H1 (cell line): ENCODE measurements around the gene LAT. TPM values are rescaled to one million over a fixed set of nuclear protein-coding genes. Genes with fewer than 3 reads are reported as not detected.

Experiments
- CTCF ChIA-PET: fragments of 300-600 bp; sonication (Branson Sonifier 250); formaldehyde crosslinking; loops from one replicate; lab custom pipeline; 2021; ENCODE audit not compliant: partially characterized antibody; lab: Charles Lee
- POLR2A ChIA-PET: fragments of 300-600 bp; sonication (Branson Sonifier 250); formaldehyde crosslinking; loops from one replicate; lab custom pipeline; 2021; ENCODE audit warnings: inconsistent platforms; ENCODE audit not compliant: partially characterized antibody; lab: Charles Lee
- DNase-seq, 2 experiments: peaks; one replicate each; pipeline versions ENCODE4 v3.0.0 to v3.0.0-alpha.2; 2010 to 2022; ENCODE audit warnings: low spot score in 2 of 2, low read depth in 1 of 2, mixed read lengths in 1 of 2
- FAIRE-seq: peaks from 2 replicates; lab custom pipeline; 2011; peaks lifted over from hg19 to GRCh38; lab: Jason Lieb, UNC
- H2AFZ ChIP-seq: 2 replicates; pipeline ENCODE4 v1.8.1; 2012; ENCODE audit warnings: low read length, inconsistent platforms
- H2AK5ac ChIP-seq: 2 replicates; pipeline ENCODE4 v1.6.1; 2013; ENCODE audit warnings: low read depth, low read length
- H2BK120ac ChIP-seq: replicated peaks from 2 replicates; pipeline ENCODE3; 2013; ENCODE audit warnings: low read depth, low read length, inconsistent platforms
- H2BK12ac ChIP-seq: 2 replicates; pipeline ENCODE4 v1.6.1; 2013; ENCODE audit warnings: low read depth, low read length
- H2BK15ac ChIP-seq: 2 replicates; pipeline ENCODE4 v1.6.1; 2013; ENCODE audit warnings: low read length
- H2BK20ac ChIP-seq: 2 replicates; pipeline ENCODE4 v1.6.1; 2013; ENCODE audit warnings: low read length
- H2BK5ac ChIP-seq: 2 replicates; pipeline ENCODE4 v1.6.1; 2013; ENCODE audit warnings: low read depth, low read length
- H3K14ac ChIP-seq: 2 replicates; pipeline ENCODE4 v1.6.1; 2013; ENCODE audit warnings: inconsistent platforms; ENCODE audit not compliant: insufficient read length
- H3K18ac ChIP-seq: 2 replicates; pipeline ENCODE4 v1.6.1; 2013; ENCODE audit warnings: low read length; ENCODE audit errors: extremely low read depth
- H3K23ac ChIP-seq: 2 replicates; pipeline ENCODE4 v1.6.1; 2013; ENCODE audit warnings: inconsistent platforms; ENCODE audit not compliant: insufficient read length
- H3K23me2 ChIP-seq: 2 replicates; pipeline ENCODE4 v1.6.1; 2013; ENCODE audit warnings: low read depth, low read length
- H3K27ac ChIP-seq: 2 replicates; pipeline ENCODE4 v1.6.1; 2011; ENCODE audit warnings: low read depth, low read length, inconsistent platforms
- H3K27me3 ChIP-seq, 4 experiments: replicated peaks in 1 of 4; 1 replicate in 1 of 4; 2 replicates in 3 of 4; pipeline versions ENCODE4 v1.6.1 to v1.8.1; 2011 to 2013; ENCODE audit warnings: low read length in 3 of 4, mild to moderate bottlenecking in 3 of 4, inconsistent platforms in 2 of 4, mixed read lengths in 2 of 4, moderate library complexity in 1 of 4; ENCODE audit not compliant: control insufficient read depth in 3 of 4, insufficient read depth in 3 of 4; ENCODE audit errors: extremely low read depth in 1 of 4
- H3K36me3 ChIP-seq, 4 experiments: 2 replicates each; pipeline versions ENCODE4 v1.6.1 to v1.8.1; 2011 to 2013; ENCODE audit warnings: mild to moderate bottlenecking in 4 of 4, low read length in 3 of 4, moderate library complexity in 2 of 4, control low read depth in 1 of 4, inconsistent platforms in 1 of 4; ENCODE audit not compliant: insufficient read depth in 4 of 4, control insufficient read depth in 2 of 4
- H3K4ac ChIP-seq: replicated peaks from 2 replicates; pipeline ENCODE3; 2013; ENCODE audit warnings: low read length, low read depth, mixed read lengths, inconsistent platforms; ENCODE audit not compliant: insufficient read length
- H3K4me1 ChIP-seq, 4 experiments: replicated peaks in 1 of 4; 1 replicate in 1 of 4; 2 replicates in 3 of 4; pipeline versions ENCODE4 v1.6.1 to v1.8.1; 2011 to 2013; ENCODE audit warnings: low read length in 3 of 4, inconsistent platforms in 2 of 4, mixed read lengths in 1 of 4; ENCODE audit not compliant: insufficient read depth in 4 of 4, control insufficient read depth in 3 of 4
- H3K4me2 ChIP-seq, 2 experiments: 2 replicates each; pipeline versions ENCODE4 v1.6.1 to v1.8.1; 2011 to 2013; ENCODE audit warnings: low read depth in 2 of 2, low read length in 2 of 2, control low read depth in 1 of 2, inconsistent platforms in 1 of 2, mild to moderate bottlenecking in 1 of 2; ENCODE audit not compliant: insufficient read depth in 1 of 2
- H3K4me3 ChIP-seq, 4 experiments: fragments of 200-600, 300-600 bp in 1 of 4; sonication (generic), shearing (Covaris generic), sonication (Bioruptor Twin) in 1 of 4; 2 replicates each; pipeline versions ENCODE4 v1.5.1 to v1.8.1; 2011 to 2016; ENCODE audit warnings: low read length in 4 of 4, low read depth in 3 of 4, control low read depth in 2 of 4, inconsistent platforms in 2 of 4, mild to moderate bottlenecking in 2 of 4, mixed read lengths in 1 of 4, moderate library complexity in 1 of 4; ENCODE audit not compliant: insufficient read depth in 2 of 4; ENCODE audit errors: extremely low read depth in 1 of 4
- H3K56ac ChIP-seq: replicated peaks from 2 replicates; pipeline ENCODE3; 2013; ENCODE audit warnings: low read depth, mild to moderate bottlenecking, mixed read lengths, low read length, inconsistent platforms; ENCODE audit not compliant: insufficient read length
- H3K79me1 ChIP-seq: 2 replicates; pipeline ENCODE4 v1.6.1; 2013; ENCODE audit warnings: low read depth, low read length, control low read depth
- H3K79me2 ChIP-seq, 2 experiments: 2 replicates each; pipeline versions ENCODE4 v1.6.1 to v1.8.1; 2012 to 2013; ENCODE audit warnings: low read length in 2 of 2, mild to moderate bottlenecking in 2 of 2, inconsistent platforms in 1 of 2; ENCODE audit not compliant: insufficient read depth in 2 of 2, control insufficient read depth in 1 of 2
- H3K9ac ChIP-seq, 4 experiments: replicated peaks in 1 of 4; 1 replicate in 1 of 4; 2 replicates in 3 of 4; pipeline versions ENCODE4 v1.6.1 to v1.8.1; 2011 to 2013; ENCODE audit warnings: low read depth in 3 of 4, low read length in 3 of 4, control low read depth in 2 of 4, mild to moderate bottlenecking in 2 of 4, moderate library complexity in 2 of 4, inconsistent platforms in 1 of 4; ENCODE audit errors: extremely low read depth in 1 of 4
- H3K9me3 ChIP-seq, 2 experiments: 2 replicates each; pipeline versions ENCODE4 v1.6.1 to v1.8.1; 2012 to 2013; ENCODE audit warnings: mild to moderate bottlenecking in 2 of 2, moderate library complexity in 2 of 2, control low read depth in 1 of 2, inconsistent platforms in 1 of 2, low read depth in 1 of 2, low read length in 1 of 2, mixed read lengths in 1 of 2; ENCODE audit not compliant: insufficient read depth in 2 of 2
- H4K20me1 ChIP-seq, 2 experiments: replicated peaks in 1 of 2; 2 replicates each; pipeline versions ENCODE3 to v1.8.1; 2011 to 2013; ENCODE audit warnings: inconsistent platforms in 2 of 2, low read length in 2 of 2, mild to moderate bottlenecking in 1 of 2; ENCODE audit not compliant: insufficient read depth in 2 of 2, control insufficient read depth in 1 of 2
- H4K5ac ChIP-seq: 2 replicates; pipeline ENCODE4 v1.6.1; 2013; ENCODE audit warnings: low read length, low read depth, mixed read lengths, inconsistent platforms; ENCODE audit not compliant: insufficient read length
- H4K8ac ChIP-seq: 2 replicates; pipeline ENCODE4 v1.8.0; 2013; ENCODE audit warnings: mild to moderate bottlenecking, moderate library complexity, low read length, inconsistent platforms; ENCODE audit not compliant: insufficient read depth; ENCODE audit errors: extremely low read depth
- H4K91ac ChIP-seq: replicated peaks from 2 replicates; pipeline ENCODE3; 2013; ENCODE audit warnings: low read length, mixed read lengths, inconsistent platforms; ENCODE audit not compliant: insufficient read length
- ATF2 ChIP-seq: IDR thresholded peaks from 2 replicates; pipeline ENCODE4 v1.6.1; 2012; ENCODE audit warnings: low read length, inconsistent platforms
- CBX5 ChIP-seq: fragments of 300-800, 300-1000 bp; sonication (generic); IDR thresholded peaks from 2 replicates; pipeline ENCODE4 v1.7.1; 2016; ENCODE audit warnings: antibody characterized with exemption, low read length, low read depth
- EZH2 ChIP-seq: fragments of 200-600 bp; sonication (generic); IDR thresholded peaks from 2 replicates; pipeline ENCODE4 v1.7.1; 2012; ENCODE audit warnings: low read depth, mild to moderate bottlenecking, moderate library complexity, low read length, inconsistent platforms; ENCODE audit not compliant: severe bottlenecking
- GABPA ChIP-seq: IDR thresholded peaks from 2 replicates; pipeline ENCODE4 v1.6.1; 2011; ENCODE audit warnings: mild to moderate bottlenecking, low read length, moderate library complexity, borderline replicate concordance; ENCODE audit not compliant: insufficient read depth
- HDAC2 ChIP-seq, 2 experiments: fragments of 300-600 bp in 1 of 2; sonication (generic) in 1 of 2; IDR thresholded peaks; 2 replicates each; pipeline ENCODE4 v1.6.1; 2011 to 2012; ENCODE audit warnings: low read depth in 2 of 2, low read length in 2 of 2, mild to moderate bottlenecking in 2 of 2, moderate library complexity in 2 of 2, borderline replicate concordance in 1 of 2, inconsistent platforms in 1 of 2
- HDAC6 ChIP-seq: IDR thresholded peaks from one replicate; pipeline ENCODE4 v1.7.1; 2012; ENCODE audit warnings: low read depth, mild to moderate bottlenecking, inconsistent platforms, low read length, moderate library complexity
- JUND ChIP-seq: IDR thresholded peaks from 2 replicates; pipeline ENCODE4 v1.6.1; 2011; ENCODE audit warnings: mild to moderate bottlenecking, improper control_type of control experiment, low read length
- KDM1A ChIP-seq: fragments of 200-600, 300-600 bp; sonication (generic); IDR thresholded peaks from 2 replicates; pipeline ENCODE4 v1.7.1; 2016; ENCODE audit warnings: mild to moderate bottlenecking, low read length, borderline replicate concordance
- RBBP5 ChIP-seq: IDR thresholded peaks from 2 replicates; pipeline ENCODE4 v1.7.1; 2012; ENCODE audit warnings: low read depth, mild to moderate bottlenecking, inconsistent platforms, low read length, moderate library complexity, borderline replicate concordance
- SIX5 ChIP-seq: IDR thresholded peaks from 2 replicates; pipeline ENCODE4 v1.6.1; 2011; ENCODE audit warnings: mild to moderate bottlenecking, low read depth, low read length
- TEAD4 ChIP-seq: IDR thresholded peaks from 2 replicates; pipeline ENCODE4 v1.6.1; 2012; ENCODE audit warnings: low read depth, low read length, inconsistent platforms, mixed read lengths
- WGBS, 2 experiments: shearing (Covaris generic) in 1 of 2; methylation state at CpG; one replicate each; pipeline versions ENCODE4 v1.1.6 to v1.1.7; 2013 to 2015; ENCODE audit warnings: low lambda C conversion rate in 2 of 2, mixed read lengths in 2 of 2, inconsistent platforms in 1 of 2, low coverage in 1 of 2, missing lambda C conversion rate in 1 of 2; ENCODE audit not compliant: insufficient replicate concordance in 2 of 2, insufficient coverage in 1 of 2, insufficient read length in 1 of 2; ENCODE audit errors: extremely low coverage in 1 of 2, missing lambda C conversion rate in 1 of 2; 5-methylcytosine and 5-hydroxymethylcytosine counted together
- polyA plus RNA-seq, 7 experiments: library from polyadenylated mRNA; depleted of rRNA in 3 of 7; stranded (reverse) in 5 of 7; unstranded in 2 of 7; fragments of >200 nt in 5 of 7; fragments of 200-250 nt in 2 of 7; gene quantifications; 1 replicate in 5 of 7; 2 replicates in 1 of 7; 4 replicates in 1 of 7; pipeline versions ENCODE4 v1.2.1 to v1.2.3, GENCODE V29; 2011 to 2013; ENCODE audit warnings: missing spikeins in 2 of 7, mixed read lengths in 2 of 7
- total RNA-seq: library from RNA; stranded (reverse); fragmentation: NEBNext Ultra II Directional; extraction: Animal tissue kit (Norgen Biotek cat#: 25700); gene quantifications from 2 replicates; pipeline ENCODE4 v1.2.1, GENCODE V29; 2021

The LAT gene
- total and polyA plus RNA-seq, 2 of the 8 experiments (the other 6 are each of a cell fraction or from before 2014, with no cell fraction given): 2.7 to 3.4 TPM

GRCh38 chr16:28990375-28991040, 5.7 kb downstream of the LAT start:
- no peak overlapping the region for H2BK5ac ChIP-seq
- H3K4me1 ChIP-seq: no peaks in the 10 kb centered on the region
- H3K14ac ChIP-seq: no peak overlapping the region
- no peaks in the 10 kb centered on the region for H3K23me2 ChIP-seq
- H3K4ac ChIP-seq: no peak overlapping the region
- no peak overlapping the region for H3K4me3 ChIP-seq
- H2BK15ac ChIP-seq: no peak overlapping the region
- no peak overlapping the region for H3K9ac ChIP-seq
- peaks cover 0 to 2% of the 10 kb centered on the region in 2 experiments for H4K20me1 ChIP-seq
- CTCF ChIA-PET: interaction anchor here (1.3 to 2.1 kb wide), 2 partner anchors 10 to 17 kb away, joined by 4 to 13 read pairs; no protein-coding TSS in a partner anchor
- H4K91ac ChIP-seq: no peak overlapping the region
- H4K8ac ChIP-seq: no peak overlapping the region
- FAIRE-seq: no peak
- no peak overlapping the region for H3K23ac ChIP-seq
- no peak overlapping the region for H3K4me2 ChIP-seq
- no peak overlapping the region for H2BK20ac ChIP-seq
- no peak overlapping the region for H4K5ac ChIP-seq
- no peaks in the 10 kb centered on the region for H3K9me3 ChIP-seq
- WGBS, 2 experiments: 84% methylated on average over 11 of the region's 11 CpGs; no CpG with 5 or more reads in 1 of the 2 experiments
- H2BK12ac ChIP-seq: no peak overlapping the region
- H3K27ac ChIP-seq: no peak overlapping the region
- no peaks in the 10 kb centered on the region for H3K27me3 ChIP-seq
- no peak for DNase-seq
- no peaks in the 10 kb centered on the region for H3K79me1 ChIP-seq
- H2AK5ac ChIP-seq: no peak overlapping the region
- H3K18ac ChIP-seq: no peak overlapping the region
- POLR2A ChIA-PET: interaction anchor here (0.6 to 1.2 kb wide), 2 partner anchors 9 to 120 kb away, joined by 3 to 5 read pairs; no protein-coding TSS in a partner anchor
- H2BK120ac ChIP-seq: no peak overlapping the region
- no peak overlapping the region for H3K56ac ChIP-seq
- no peaks in the 10 kb centered on the region for H3K79me2 ChIP-seq
- H2AFZ ChIP-seq: no peak overlapping the region
- H3K36me3 ChIP-seq: no peaks in the 10 kb centered on the region; a peak in 1 of 8 replicates
- TF ChIP-seq TEAD4 (no peak), ATF2 (no peak), KDM1A (no peak), HDAC2 (IDR thresholded peaks at IDR 0.05; ENCODE audit: borderline replicate concordance in 1 of 2, low read depth in 2 of 2, low read length in 2 of 2) (no peak), GABPA (no peak), CBX5 (no peak), EZH2 (no peak), RBBP5 (no peak), SIX5 (no peak), JUND (no peak), HDAC6 (no peak)
